Pancreas (tissue), 10 donors: ENCODE data around the gene CYB5R3. TPM values are rescaled to one million over a fixed set of nuclear protein-coding genes. Genes with fewer than 3 reads are reported as not detected.

Experiments
- ATAC-seq, 4 donors: fragments of 200-7000 bp; cut with Tn5 transposase; one replicate each; pipeline versions ENCODE4 v1.8.0 to v1.9.1; 2020; ENCODE audit warnings: mild to moderate bottlenecking in 4 of 4, moderate library complexity in 4 of 4
- DNase-seq, 6 donors: peaks; one replicate each; pipeline ENCODE4 v3.0.0-alpha.2; 2020
- FAIRE-seq: peaks from 2 replicates; lab custom pipeline; 2012; peaks lifted over from hg19 to GRCh38; lab: Jason Lieb, UNC
- H3K27ac ChIP-seq, 4 donors: fragments of 200-600 bp; sonication (generic); 1 replicate in 3 of 4; 2 replicates in 1 of 4; pipeline versions ENCODE4 v1.5.0 to v1.8.0; 2020
- H3K27me3 ChIP-seq, 4 donors: fragments of 200-600 bp; one replicate each; pipeline ENCODE4 v1.8.0; 2021
- H3K36me3 ChIP-seq, 3 donors: fragments of 200-600 bp; sonication (generic) in 1 of 3; one replicate each; pipeline versions ENCODE4 v1.5.0 to v1.8.0; 2020 to 2021
- H3K4me1 ChIP-seq, 3 donors: fragments of 200-600 bp; one replicate each; pipeline ENCODE4 v1.8.0; 2021
- H3K4me3 ChIP-seq, 4 donors: fragments of 200-600 bp; sonication (generic) in 2 of 4; one replicate each; pipeline versions ENCODE4 v1.5.0 to v1.8.0; 2020 to 2021
- H3K9me3 ChIP-seq, 4 donors: fragments of 200-600 bp; one replicate each; pipeline ENCODE4 v1.8.0; 2021
- WGBS, 2 donors: extraction: QIAGEN DNeasy Blood & Tissue Kit; methylation state at CpG; one replicate each; pipeline ENCODE4 v1.1.7; 2013; 5-methylcytosine and 5-hydroxymethylcytosine counted together
- intact Hi-C, 3 donors: fragments of 100-400 bp; cut with DNase I; formaldehyde crosslinking; loops; one replicate each; pipeline versions ENCODE4 v1.11.1 to v1.14.2; 2022
- polyA plus RNA-seq, 2 donors: library from polyadenylated mRNA; stranded (reverse); fragments of 200-250 nt; gene quantifications; one replicate each; pipeline ENCODE4 v1.2.3, GENCODE V29; 2013
- total RNA-seq, 6 donors: library from RNA; stranded (reverse); fragmentation: NEBNext Ultra II Directional in 4 of 6; extraction: Animal tissue kit (Norgen Biotek cat#: 25700) in 4 of 6; gene quantifications; one replicate each; pipeline versions ENCODE4 v1.2.1 to v1.2.4, GENCODE V29; 2021 to 2023
- TF ChIP-seq, protein P1 (sequence below), 4 donors: fragments of 200-600 bp; sonication (generic) in 3 of 4; IDR thresholded peaks; one replicate each; pipeline versions ENCODE4 v1.5.0 to v1.8.0; 2021; ENCODE audit warnings: antibody characterized with exemption in 4 of 4
- donor health status: healthy with polysubstance abuse.
- donor health status: DM: no; HTN: no; CAD: no; lungs with moderate emphysema.
- donor health status: DM: no; HTN: no; CAD: no.
- donor health status: control.
- donor health status: control.
- donor health status: Bipolar disorder and iron deficiency.
- donor health status: DM: yes; HTN: yes; CAD: no.
- donor health status: DM: no; HTN: no; CAD: no.
- donor health status: DM: no; HTN: no; CAD: no.
- donor health status: DM: yes; HTN: yes; CAD: no.

Gene CYB5R3
- total and polyA plus RNA-seq, 8 donors, result 32.6 to 105 (median 50.4) TPM

- Histone ChIP-seq H3K36me3 (no peaks in the 10 kb centered on the region), H3K4me1 (peaks cover 3 to 12% (median 7%) of the 10 kb centered on the region in 3 donors), H3K27me3 (no peaks in the 10 kb centered on the region), H3K27ac (peak overlapping the region; percentile 54 to 89 (median 73)), H3K4me3 (peak overlapping the region in 1 of 4 donors; percentile 17), H3K9me3 (no peaks in the 10 kb centered on the region)
- FAIRE-seq, result peak; percentile 5
- TF ChIP-seq, protein P1, sequence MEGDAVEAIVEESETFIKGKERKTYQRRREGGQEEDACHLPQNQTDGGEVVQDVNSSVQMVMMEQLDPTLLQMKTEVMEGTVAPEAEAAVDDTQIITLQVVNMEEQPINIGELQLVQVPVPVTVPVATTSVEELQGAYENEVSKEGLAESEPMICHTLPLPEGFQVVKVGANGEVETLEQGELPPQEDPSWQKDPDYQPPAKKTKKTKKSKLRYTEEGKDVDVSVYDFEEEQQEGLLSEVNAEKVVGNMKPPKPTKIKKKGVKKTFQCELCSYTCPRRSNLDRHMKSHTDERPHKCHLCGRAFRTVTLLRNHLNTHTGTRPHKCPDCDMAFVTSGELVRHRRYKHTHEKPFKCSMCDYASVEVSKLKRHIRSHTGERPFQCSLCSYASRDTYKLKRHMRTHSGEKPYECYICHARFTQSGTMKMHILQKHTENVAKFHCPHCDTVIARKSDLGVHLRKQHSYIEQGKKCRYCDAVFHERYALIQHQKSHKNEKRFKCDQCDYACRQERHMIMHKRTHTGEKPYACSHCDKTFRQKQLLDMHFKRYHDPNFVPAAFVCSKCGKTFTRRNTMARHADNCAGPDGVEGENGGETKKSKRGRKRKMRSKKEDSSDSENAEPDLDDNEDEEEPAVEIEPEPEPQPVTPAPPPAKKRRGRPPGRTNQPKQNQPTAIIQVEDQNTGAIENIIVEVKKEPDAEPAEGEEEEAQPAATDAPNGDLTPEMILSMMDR (IDR thresholded peaks at IDR 0.05), result no peak
- intact Hi-C loops, result no loop called here
- ATAC-seq, result peak; percentile 85 to 94 (median 92)
- DNase-seq, result peak in 5 of 6 donors; percentile 69 to 81 (median 79)
- WGBS, 2 donors, result 23% methylated on average over 25 of the region's 25 CpGs
Observed at GRCh38 chr22:42688241-42689211, 39.3 kb upstream of the CYB5R3 start.

DNA sequence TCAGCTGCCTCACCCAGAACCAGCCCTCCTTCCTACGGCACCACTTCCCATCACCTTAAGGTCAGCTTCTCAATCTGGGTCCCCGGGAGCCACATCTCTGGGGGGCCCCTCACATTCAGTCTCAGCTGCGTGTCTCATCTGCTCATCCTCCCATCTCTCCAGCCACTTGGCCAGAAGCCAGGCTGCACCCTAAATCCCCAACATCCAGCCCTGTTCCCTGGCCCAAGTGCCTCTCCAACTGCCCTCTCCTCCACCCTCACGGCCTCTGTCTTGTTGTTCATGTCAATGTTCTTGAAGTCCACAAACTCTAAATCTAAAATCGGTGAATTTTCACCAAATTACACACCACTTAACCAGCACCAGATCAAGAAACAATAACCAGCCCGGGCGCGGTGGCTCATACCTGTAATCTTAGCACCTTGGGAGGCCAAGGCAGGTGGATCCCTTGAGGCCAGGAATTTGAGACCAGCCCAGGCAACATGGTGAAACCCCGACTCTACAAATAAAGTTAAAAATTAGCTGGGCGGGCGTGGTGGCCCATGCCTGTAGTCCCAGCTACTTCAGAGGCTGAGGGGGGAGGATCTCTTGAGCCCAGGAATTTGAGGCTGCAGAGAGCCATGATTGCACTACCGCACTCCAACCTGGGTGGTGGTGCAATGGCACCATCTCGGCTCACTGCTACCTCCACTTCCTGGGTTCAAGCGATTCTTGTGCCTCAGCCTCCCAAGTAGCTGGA, 37.7 kb upstream of the CYB5R3 start:
- H3K4me1 ChIP-seq, result peaks cover 3 to 12% (median 7%) of the 10 kb centered on the region in 3 donors
- TF ChIP-seq, protein P1 (IDR thresholded peaks at IDR 0.05), result no peak
- H3K9me3 ChIP-seq, result no peaks in the 10 kb centered on the region
- ATAC-seq, result no peak
- intact Hi-C loops, result no loop called here
- no peaks in the 10 kb centered on the region for H3K27me3 ChIP-seq
- no peak overlapping the region for H3K4me3 ChIP-seq
- no peaks in the 10 kb centered on the region for H3K36me3 ChIP-seq
- peak overlapping the region in 1 of 4 donors; percentile 89 for H3K27ac ChIP-seq
- 89 to 92% methylated on average over 14 of the region's 14 CpGs for WGBS, 2 donors
- FAIRE-seq, result no peak
- no peak for DNase-seq

DNA sequence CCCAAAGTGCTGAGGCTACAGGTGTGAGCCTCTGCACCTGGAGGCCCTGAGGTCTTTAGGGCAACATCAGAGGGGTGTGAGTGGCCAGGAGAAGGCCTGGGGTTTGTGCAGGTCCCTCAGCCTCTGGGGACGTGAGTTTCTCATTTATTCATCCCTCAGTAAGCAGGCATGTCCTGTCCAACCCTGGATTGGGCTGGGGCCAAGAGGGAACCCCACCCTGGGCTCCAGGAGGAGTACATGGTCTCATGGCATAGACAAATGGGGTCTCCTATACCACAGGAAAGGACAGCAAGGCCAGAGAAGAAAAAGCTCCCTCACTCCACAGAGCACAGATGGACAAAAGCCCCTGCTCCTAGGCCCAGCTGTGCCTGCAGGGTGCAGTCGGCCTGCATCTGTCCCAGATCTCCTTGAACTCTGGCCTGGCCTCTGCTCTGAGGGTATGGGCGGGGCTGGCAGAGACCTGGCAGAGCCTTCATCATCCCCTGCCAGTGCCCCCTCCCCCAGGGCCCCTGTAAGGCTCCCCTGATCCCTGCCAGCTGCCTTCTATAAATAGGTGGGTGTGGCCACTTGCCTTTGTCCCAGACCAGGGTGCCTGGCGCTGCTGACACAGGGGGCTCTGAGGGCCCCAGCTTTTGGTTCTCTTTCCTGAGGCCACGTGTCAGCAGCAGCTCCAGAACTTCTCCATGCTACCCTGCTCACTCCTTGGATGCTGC, 36.9 kb upstream of the CYB5R3 start:
- H3K4me3 ChIP-seq, result no peak overlapping the region
- H3K27me3 ChIP-seq, result no peaks in the 10 kb centered on the region
- DNase-seq (no peak), FAIRE-seq (no peak), ATAC-seq (no peak)
- H3K4me1 ChIP-seq, result peaks cover 3 to 12% (median 7%) of the 10 kb centered on the region in 3 donors
- no peaks in the 10 kb centered on the region for H3K36me3 ChIP-seq
- TF ChIP-seq, protein P1 (IDR thresholded peaks at IDR 0.05), result no peak
- WGBS, 2 donors, result 69 to 72% methylated on average over 5 of the region's 5 CpGs
- H3K27ac ChIP-seq, result peak overlapping the region in 1 of 4 donors; percentile 10
- no peaks in the 10 kb centered on the region for H3K9me3 ChIP-seq
- intact Hi-C loops, result no loop called here

- intact Hi-C loops, result no loop called here
- 67 to 83% methylated on average over 11 of the region's 11 CpGs for WGBS, 2 donors
- DNase-seq (no peak), ATAC-seq (no peak), FAIRE-seq (no peak)
- Histone ChIP-seq H3K9me3 (no peaks in the 10 kb centered on the region), H3K4me3 (no peak overlapping the region), H3K4me1 (peaks cover 3 to 12% (median 7%) of the 10 kb centered on the region in 3 donors), H3K36me3 (no peaks in the 10 kb centered on the region), H3K27ac (no peak overlapping the region), H3K27me3 (no peaks in the 10 kb centered on the region)
- TF ChIP-seq, protein P1 (IDR thresholded peaks at IDR 0.05), result no peak
Observed at GRCh38 chr22:42684462-42685195, 35.4 kb upstream of the CYB5R3 start.
